OCI-LY1 (cell line): ENCODE data around the gene SSH2.
A peak's percentile ranks its signal among the peaks of the same experiment; 100 is the strongest.

Source experiments
- H2AFZ ChIP-seq: fragments of 200-600 bp; sonication (generic), shearing (Covaris generic); 2 replicates; pipeline ENCODE4 v1.6.0; 2014; ENCODE audit warnings: antibody characterized with exemption, mild to moderate bottlenecking, low read length
- H3F3A ChIP-seq: fragments of 200-600 bp; sonication (generic), shearing (Covaris generic); 2 replicates; pipeline ENCODE4 v1.6.0; 2014; ENCODE audit warnings: mild to moderate bottlenecking, antibody characterized with exemption, low read length, moderate library complexity; ENCODE audit not compliant: insufficient read depth
- H3K27ac ChIP-seq: fragments of 200-600 bp; sonication (generic); 2 replicates; pipeline ENCODE4 v1.5.1; 2014; ENCODE audit warnings: low read length, mixed run types, mild to moderate bottlenecking, low read depth; ENCODE audit not compliant: poor library complexity, severe bottlenecking
- H3K27me3 ChIP-seq: fragments of 200-600 bp; sonication (generic); 2 replicates; pipeline ENCODE4 v1.6.0; 2014; ENCODE audit warnings: antibody characterized with exemption, mild to moderate bottlenecking, low read length, moderate library complexity; ENCODE audit not compliant: insufficient read depth
- H3K36me3 ChIP-seq: fragments of 200-600 bp; sonication (generic); 2 replicates; pipeline ENCODE4 v1.6.1; 2014; ENCODE audit warnings: mild to moderate bottlenecking, antibody characterized with exemption, low read length, moderate library complexity, mixed read lengths; ENCODE audit not compliant: insufficient read depth
- H3K4me1 ChIP-seq: fragments of 200-600 bp; sonication (generic); 2 replicates; pipeline ENCODE4 v1.5.1; 2014; ENCODE audit warnings: mild to moderate bottlenecking, low read length, moderate library complexity; ENCODE audit not compliant: insufficient read depth, severe bottlenecking
- H3K4me2 ChIP-seq: fragments of 200-600 bp; sonication (generic), shearing (Covaris generic); 2 replicates; pipeline ENCODE4 v1.6.1; 2014; ENCODE audit warnings: low read length
- H3K4me3 ChIP-seq: fragments of 200-600 bp; sonication (generic); 2 replicates; pipeline ENCODE4 v1.5.1; 2014; ENCODE audit warnings: low read length, low read depth, mild to moderate bottlenecking, mixed read lengths; ENCODE audit not compliant: poor library complexity, severe bottlenecking
- H3K79me2 ChIP-seq: fragments of 200-600 bp; shearing (Covaris generic); 2 replicates; pipeline ENCODE4 v1.6.1; 2016; ENCODE audit warnings: mixed run types, low read length, mixed read lengths; ENCODE audit not compliant: insufficient read depth
- H3K9ac ChIP-seq: fragments of 200-600 bp; sonication (generic), shearing (Covaris generic); 2 replicates; pipeline ENCODE4 v1.6.1; 2014; ENCODE audit warnings: mild to moderate bottlenecking, low read length, mixed read lengths
- H3K9me2 ChIP-seq: fragments of 200-600 bp; sonication (generic), shearing (Covaris generic); 2 replicates; pipeline ENCODE4 v1.6.1; 2014; ENCODE audit warnings: low read depth, mild to moderate bottlenecking, low read length, mixed read lengths
- H3K9me3 ChIP-seq: fragments of 200-600 bp; shearing (Covaris generic); 2 replicates; pipeline ENCODE4 v1.6.1; 2014; ENCODE audit warnings: low read length, mixed read lengths
- H4K20me1 ChIP-seq: fragments of 200-600 bp; sonication (generic), shearing (Covaris generic); 2 replicates; pipeline ENCODE4 v1.6.0; 2016; ENCODE audit warnings: mild to moderate bottlenecking, low read length; ENCODE audit not compliant: insufficient read depth
- CTCF ChIP-seq: fragments of 200-600 bp; sonication (generic), shearing (Covaris generic); IDR thresholded peaks from 2 replicates; pipeline ENCODE4 v1.5.1; 2017; ENCODE audit warnings: mild to moderate bottlenecking, antibody characterized with exemption, low read length, moderate library complexity, mixed read lengths
- EZH2 ChIP-seq: fragments of 200-600 bp; sonication (generic), shearing (Covaris generic); IDR thresholded peaks from 2 replicates; pipeline ENCODE4 v1.8.0; 2017; ENCODE audit warnings: borderline replicate concordance, mixed run types, mild to moderate bottlenecking, antibody characterized with exemption, low read length, moderate library complexity, mixed read lengths

Gene SSH2

GRCh38 chr17:29617481-29618271 lies 312.4 kb downstream of the SSH2 start:
- peaks cover 9% of the 10 kb centered on the region; the same call in 1 of the 2 replicates for H3K27me3 ChIP-seq
- H4K20me1 ChIP-seq = no peaks in the 10 kb centered on the region
- H3K4me2 ChIP-seq = peak overlapping the region; percentile 82
- H2AFZ ChIP-seq = no peak overlapping the region
- no peaks in the 10 kb centered on the region for H3K79me2 ChIP-seq
- H3K9me3 ChIP-seq = no peaks in the 10 kb centered on the region
- no peak for TF ChIP-seq EZH2
- peak; percentile 86 for TF ChIP-seq CTCF
- peak overlapping the region; percentile 82 for H3K9ac ChIP-seq
- no peaks in the 10 kb centered on the region for H3K9me2 ChIP-seq
- H3K27ac ChIP-seq = peak overlapping the region; percentile 81
- H3K36me3 ChIP-seq = no peaks in the 10 kb centered on the region
- no peaks in the 10 kb centered on the region for H3F3A ChIP-seq
- H3K4me1 ChIP-seq = peaks cover 62% of the 10 kb centered on the region
- peak overlapping the region; percentile 63 for H3K4me3 ChIP-seq

GRCh38 chr17:29617125-29617480 lies 312.9 kb downstream of the SSH2 start:
- Histone ChIP-seq H3K4me3 (peak overlapping the region; percentile 63), H4K20me1 (no peaks in the 10 kb centered on the region), H3K36me3 (no peaks in the 10 kb centered on the region)

GRCh38 chr17:29616300-29617048 lies 313.6 kb downstream of the SSH2 start:
- H3K9me3 ChIP-seq = no peaks in the 10 kb centered on the region
- no peaks in the 10 kb centered on the region for H3K36me3 ChIP-seq
- peaks cover 54% of the 10 kb centered on the region for H3K4me1 ChIP-seq
- peak overlapping the region; percentile 63 for H3K4me3 ChIP-seq
- no peaks in the 10 kb centered on the region for H4K20me1 ChIP-seq
- H3K27ac ChIP-seq = no peak overlapping the region
- 0 out of 2 replicates have a peak, but pooled peaks cover 4% of the 10 kb centered on the region for H3K27me3 ChIP-seq
- peak overlapping the region; percentile 42; the same call in 1 of the 2 replicates for H3K9ac ChIP-seq
- H2AFZ ChIP-seq = no peak overlapping the region
- H3K79me2 ChIP-seq = no peaks in the 10 kb centered on the region
- H3K9me2 ChIP-seq = no peaks in the 10 kb centered on the region
- TF ChIP-seq EZH2 (no peak), CTCF (no peak)
- H3K4me2 ChIP-seq = peak overlapping the region; percentile 82
- no peaks in the 10 kb centered on the region for H3F3A ChIP-seq

More at GRCh38 chr17:29617125-29617480, 312.9 kb downstream of the SSH2 start:
- Histone ChIP-seq H3K27ac (peak overlapping the region; percentile 81), H3K79me2 (no peaks in the 10 kb centered on the region), H3F3A (no peaks in the 10 kb centered on the region), H3K9ac (peak overlapping the region; percentile 82), H3K27me3 (peaks cover 8% of the 10 kb centered on the region; the same call in 1 of the 2 replicates), H3K4me1 (peaks cover 57% of the 10 kb centered on the region), H3K9me2 (no peaks in the 10 kb centered on the region), H3K4me2 (peak overlapping the region; percentile 82), H3K9me3 (no peaks in the 10 kb centered on the region), H2AFZ (no peak overlapping the region)
- TF ChIP-seq CTCF (peak; percentile 96), EZH2 (no peak)
